ENCODE data around the gene REP15. TPM values are rescaled to one million over a fixed set of nuclear protein-coding genes. Genes with fewer than 3 reads are reported as not detected.

The REP15 gene
- total RNA-seq, 1 experiment from 2014 or later: 0.86 TPM

- Histone ChIP-seq H3K4me1 (ENCODE audit: control insufficient read depth in 1 of 2, insufficient read depth in 2 of 2, low read length in 2 of 2) (peaks cover 5 to 27% of the 10 kb centered on the region in 2 experiments), H3K4me2 (ENCODE audit: low read length) (peak within 1 kb of the TSS; percentile 83), H3K9me2 (ENCODE audit: insufficient read depth) (no peaks in the 10 kb centered on the region), H3K9me3 (ENCODE audit: control insufficient read depth in 1 of 2, insufficient read depth in 1 of 2, low read depth in 1 of 2, low read length in 2 of 2) (no peaks in the 10 kb centered on the region), H3K27ac (ENCODE audit: low read depth, low read length) (peak within 1 kb of the TSS; percentile 93), H3K4me3 (replicated peaks in 1 of 2; ENCODE audit: low read depth in 1 of 2, low read length in 2 of 2) (peak within 1 kb of the TSS; percentile 100), H3K9ac (ENCODE audit: low read length) (peak within 1 kb of the TSS; percentile 99), H3K27me3 (ENCODE audit: insufficient read depth, low read length) (no peaks in the 10 kb centered on the region), H3K79me2 (ENCODE audit: insufficient read depth, low read length) (peaks cover 53% of the 10 kb centered on the region), H2AFZ (ENCODE audit: low read depth, low read length, poor library complexity, severe bottlenecking) (peak within 1 kb of the TSS; percentile 89), H3K36me3 (ENCODE audit: control insufficient read depth in 1 of 2, insufficient read depth in 2 of 2, low read length in 2 of 2) (peaks cover 0 to 3% of the 10 kb centered on the region in 2 experiments; a peak in 2 of 4 replicates), H4K20me1 (ENCODE audit: insufficient read depth) (no peaks in the 10 kb centered on the region)
- intact Hi-C loops (cut with micrococcal nuclease): no loop called here
- ChIA-PET RAD21 (ENCODE audit: low non-redundant PET in 1 of 2, low total read pairs in 2 of 2, uncharacterized antibody in 2 of 2, unreplicated experiment in 2 of 2) (no interaction called here), CTCF (no interaction called here), POLR2A (no interaction called here)
- ATAC-seq: peak; percentile 96
- BruUV-seq (replicated peaks): no TSS peak
- peak; percentile 80 for DNase-seq (ENCODE audit: low read depth, low spot score)
- TF ChIP-seq YY1 (IDR thresholded peaks at IDR 0.05; ENCODE audit: extremely low read depth, insufficient replicate concordance, low read depth, low read length) (peak; percentile 98), FOSL1 (IDR thresholded peaks at IDR 0.05; ENCODE audit: low read depth) (no peak), SP1 (IDR thresholded peaks at IDR 0.05; ENCODE audit: low read depth) (peak; percentile 55; the same call in 1 of the 2 replicates), ZBTB33 (IDR thresholded peaks at IDR 0.05; ENCODE audit: extremely low read depth, insufficient replicate concordance, low read length) (peak; percentile 86), CBX3 (IDR thresholded peaks at IDR 0.05; ENCODE audit: low read depth) (peak; percentile 88), EZH2phosphoT487 (IDR thresholded peaks at IDR 0.05; ENCODE audit: borderline replicate concordance) (no peak), CEBPB (IDR thresholded peaks at IDR 0.05; ENCODE audit: low read depth) (no peak), ELF1 (IDR thresholded peaks at IDR 0.05; ENCODE audit: borderline replicate concordance, low read depth) (no peak; the same call in 1 of the 2 replicates), JUND (IDR thresholded peaks at IDR 0.05) (no peak), POLR2A (IDR thresholded peaks at IDR 0.05; ENCODE audit: borderline replicate concordance, extremely low read depth, insufficient read depth, insufficient read length) (peak; percentile 96), SRF (IDR thresholded peaks at IDR 0.05; ENCODE audit: low read depth) (no peak; the same call in 1 of the 2 replicates), SIN3A (IDR thresholded peaks at IDR 0.05; ENCODE audit: low read depth) (peak; percentile 83), EZH2 (IDR thresholded peaks at IDR 0.05) (no peak), TCF7L2 (IDR thresholded peaks at IDR 0.05; ENCODE audit: borderline replicate concordance, extremely low read depth, insufficient read depth, insufficient read length) (peak; percentile 54), POLR2AphosphoS5 (IDR thresholded peaks at IDR 0.05; ENCODE audit: low read depth, low read length) (peak; percentile 93), ZFX (IDR thresholded peaks at IDR 0.05) (peak; percentile 91), RAD21 (IDR thresholded peaks at IDR 0.05; ENCODE audit: low read depth) (no peak), EGR1 (IDR thresholded peaks at IDR 0.05; ENCODE audit: low read depth) (peak; percentile 46; the same call in 1 of the 2 replicates)
- TF ChIP-seq, protein P1, sequence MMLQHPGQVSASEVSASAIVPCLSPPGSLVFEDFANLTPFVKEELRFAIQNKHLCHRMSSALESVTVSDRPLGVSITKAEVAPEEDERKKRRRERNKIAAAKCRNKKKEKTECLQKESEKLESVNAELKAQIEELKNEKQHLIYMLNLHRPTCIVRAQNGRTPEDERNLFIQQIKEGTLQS (IDR thresholded peaks at IDR 0.05): no peak
- TF ChIP-seq, protein P2, sequence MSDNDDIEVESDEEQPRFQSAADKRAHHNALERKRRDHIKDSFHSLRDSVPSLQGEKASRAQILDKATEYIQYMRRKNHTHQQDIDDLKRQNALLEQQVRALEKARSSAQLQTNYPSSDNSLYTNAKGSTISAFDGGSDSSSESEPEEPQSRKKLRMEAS (IDR thresholded peaks at IDR 0.05): peak; percentile 95
- TF ChIP-seq, protein P3, sequence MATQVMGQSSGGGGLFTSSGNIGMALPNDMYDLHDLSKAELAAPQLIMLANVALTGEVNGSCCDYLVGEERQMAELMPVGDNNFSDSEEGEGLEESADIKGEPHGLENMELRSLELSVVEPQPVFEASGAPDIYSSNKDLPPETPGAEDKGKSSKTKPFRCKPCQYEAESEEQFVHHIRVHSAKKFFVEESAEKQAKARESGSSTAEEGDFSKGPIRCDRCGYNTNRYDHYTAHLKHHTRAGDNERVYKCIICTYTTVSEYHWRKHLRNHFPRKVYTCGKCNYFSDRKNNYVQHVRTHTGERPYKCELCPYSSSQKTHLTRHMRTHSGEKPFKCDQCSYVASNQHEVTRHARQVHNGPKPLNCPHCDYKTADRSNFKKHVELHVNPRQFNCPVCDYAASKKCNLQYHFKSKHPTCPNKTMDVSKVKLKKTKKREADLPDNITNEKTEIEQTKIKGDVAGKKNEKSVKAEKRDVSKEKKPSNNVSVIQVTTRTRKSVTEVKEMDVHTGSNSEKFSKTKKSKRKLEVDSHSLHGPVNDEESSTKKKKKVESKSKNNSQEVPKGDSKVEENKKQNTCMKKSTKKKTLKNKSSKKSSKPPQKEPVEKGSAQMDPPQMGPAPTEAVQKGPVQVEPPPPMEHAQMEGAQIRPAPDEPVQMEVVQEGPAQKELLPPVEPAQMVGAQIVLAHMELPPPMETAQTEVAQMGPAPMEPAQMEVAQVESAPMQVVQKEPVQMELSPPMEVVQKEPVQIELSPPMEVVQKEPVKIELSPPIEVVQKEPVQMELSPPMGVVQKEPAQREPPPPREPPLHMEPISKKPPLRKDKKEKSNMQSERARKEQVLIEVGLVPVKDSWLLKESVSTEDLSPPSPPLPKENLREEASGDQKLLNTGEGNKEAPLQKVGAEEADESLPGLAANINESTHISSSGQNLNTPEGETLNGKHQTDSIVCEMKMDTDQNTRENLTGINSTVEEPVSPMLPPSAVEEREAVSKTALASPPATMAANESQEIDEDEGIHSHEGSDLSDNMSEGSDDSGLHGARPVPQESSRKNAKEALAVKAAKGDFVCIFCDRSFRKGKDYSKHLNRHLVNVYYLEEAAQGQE (IDR thresholded peaks at IDR 0.05; ENCODE audit: low read depth): no peak
Observed at GRCh38 chr12:27710592-27711316, 14.5 kb downstream of the REP15 start, which contains the start of gene MRPS35. Gene MRPS35, plus strand, starts transcription at chr12:27710832. Its CDS starts 12 bp downstream, at chr12:27710844.

Data from HCT116 (cell line).